ENCODE measurements around the gene IQGAP3. TPM values are rescaled to one million over a fixed set of nuclear protein-coding genes. Genes with fewer than 3 reads are reported as not detected.

Gene IQGAP3
- total RNA-seq, 2 donors from 2014 or later = 13.6 to 22.5 TPM

- H3K4me3 Mint-ChIP-seq = no peak overlapping the region
Observed at GRCh38 chr1:156577550-156577949, 5.2 kb upstream of the IQGAP3 start.

GRCh38 chr1:156574039-156574633 is 1.8 kb upstream of the IQGAP3 start:
- H3K27me3 Mint-ChIP-seq (ENCODE audit: low read depth) = peaks cover 31% of the 10 kb centered on the region
- DNase-seq = no peak
- no peak overlapping the region for H3K27ac Mint-ChIP-seq
- peaks cover 32% of the 10 kb centered on the region for H3K4me1 Mint-ChIP-seq (ENCODE audit: low read depth)
- peaks cover 2 to 4% of the 10 kb centered on the region in 2 donors for H3K36me3 Mint-ChIP-seq (ENCODE audit: insufficient read depth in 2 of 2)
- H3K4me3 Mint-ChIP-seq = no peak overlapping the region
- ATAC-seq (replicated peaks in 1 of 2) = no peak
- H3K9me3 Mint-ChIP-seq = no peaks in the 10 kb centered on the region

More at GRCh38 chr1:156577550-156577949, 5.2 kb upstream of the IQGAP3 start:
- DNase-seq = no peak
- Mint-ChIP-seq H3K9me3 (no peaks in the 10 kb centered on the region), H3K4me1 (ENCODE audit: low read depth) (peaks cover 28% of the 10 kb centered on the region), H3K36me3 (ENCODE audit: insufficient read depth in 2 of 2) (no peaks in the 10 kb centered on the region), H3K27me3 (ENCODE audit: low read depth) (peaks cover 10% of the 10 kb centered on the region), H3K27ac (no peak overlapping the region)
- no peak for ATAC-seq (replicated peaks in 1 of 2)

GRCh38 chr1:156572663-156573018 is 276 bp upstream of the IQGAP3 start:
- H3K27me3 Mint-ChIP-seq (ENCODE audit: low read depth) = peaks cover 31% of the 10 kb centered on the region
- H3K4me3 Mint-ChIP-seq = peak overlapping the region; percentile 92 to 96
- H3K36me3 Mint-ChIP-seq (ENCODE audit: insufficient read depth in 2 of 2) = peaks cover 2 to 4% of the 10 kb centered on the region in 2 donors
- peak overlapping the region; percentile 11 for H3K27ac Mint-ChIP-seq
- peaks cover 27% of the 10 kb centered on the region for H3K4me1 Mint-ChIP-seq (ENCODE audit: low read depth)
- no peaks in the 10 kb centered on the region for H3K9me3 Mint-ChIP-seq
- DNase-seq (no peak), ATAC-seq (replicated peaks in 1 of 2) (peak in 1 of 2 donors; percentile 7)

- DNase-seq = no peak
- H3K4me3 Mint-ChIP-seq = peak overlapping the region; percentile 92 to 96
- peaks cover 27% of the 10 kb centered on the region for H3K4me1 Mint-ChIP-seq (ENCODE audit: low read depth)
- H3K27me3 Mint-ChIP-seq (ENCODE audit: low read depth) = peaks cover 31% of the 10 kb centered on the region
- peak; percentile 34 to 49 for ATAC-seq (replicated peaks in 1 of 2)
- no peak overlapping the region for H3K27ac Mint-ChIP-seq
- H3K9me3 Mint-ChIP-seq = no peaks in the 10 kb centered on the region
- peaks cover 2 to 4% of the 10 kb centered on the region in 2 donors for H3K36me3 Mint-ChIP-seq (ENCODE audit: insufficient read depth in 2 of 2)
Observed at GRCh38 chr1:156571261-156571852, 1.0 kb downstream of the IQGAP3 start.

- Mint-ChIP-seq H3K36me3 (ENCODE audit: insufficient read depth in 2 of 2) (peaks cover 0 to 1% of the 10 kb centered on the region in 2 donors), H3K27me3 (ENCODE audit: low read depth) (peaks cover 10% of the 10 kb centered on the region), H3K4me1 (ENCODE audit: low read depth) (peaks cover 9% of the 10 kb centered on the region), H3K4me3 (no peak overlapping the region), H3K9me3 (no peaks in the 10 kb centered on the region), H3K27ac (no peak overlapping the region)
- no peak for ATAC-seq (replicated peaks in 1 of 2)
- no peak for DNase-seq
Observed at GRCh38 chr1:156566436-156566835, 5.9 kb downstream of the IQGAP3 start.

GRCh38 chr1:156565519-156565918 is 6.8 kb downstream of the IQGAP3 start:
- DNase-seq (no peak), ATAC-seq (replicated peaks in 1 of 2) (no peak)
- H3K9me3 Mint-ChIP-seq = no peaks in the 10 kb centered on the region
- no peak overlapping the region for H3K27ac Mint-ChIP-seq
- H3K36me3 Mint-ChIP-seq (ENCODE audit: insufficient read depth in 2 of 2) = no peaks in the 10 kb centered on the region
- H3K4me3 Mint-ChIP-seq = no peak overlapping the region
- peaks cover 1% of the 10 kb centered on the region for H3K27me3 Mint-ChIP-seq (ENCODE audit: low read depth)
- peaks cover under 1% of the 10 kb centered on the region for H3K4me1 Mint-ChIP-seq (ENCODE audit: low read depth)

- Mint-ChIP-seq H3K27ac (no peak overlapping the region), H3K9me3 (no peaks in the 10 kb centered on the region), H3K27me3 (ENCODE audit: low read depth) (no peaks in the 10 kb centered on the region), H3K4me1 (ENCODE audit: low read depth) (no peaks in the 10 kb centered on the region), H3K36me3 (ENCODE audit: insufficient read depth in 2 of 2) (peaks cover 0 to 1% of the 10 kb centered on the region in 2 donors), H3K4me3 (no peak overlapping the region)
- DNase-seq = no peak
- no peak for ATAC-seq (replicated peaks in 1 of 2)
Observed at GRCh38 chr1:156560585-156561163, 11.7 kb downstream of the IQGAP3 start.

- Mint-ChIP-seq H3K4me3 (no peak overlapping the region), H3K27me3 (ENCODE audit: low read depth) (no peaks in the 10 kb centered on the region), H3K27ac (no peak overlapping the region), H3K36me3 (ENCODE audit: insufficient read depth in 2 of 2) (peaks cover 0 to 1% of the 10 kb centered on the region in 2 donors), H3K9me3 (no peaks in the 10 kb centered on the region), H3K4me1 (ENCODE audit: low read depth) (no peaks in the 10 kb centered on the region)
- no peak for ATAC-seq (replicated peaks in 1 of 2)
- DNase-seq = no peak
Observed at GRCh38 chr1:156559797-156560385, 12.5 kb downstream of the IQGAP3 start.

GRCh38 chr1:156559086-156559796 is 13.1 kb downstream of the IQGAP3 start:
- Mint-ChIP-seq H3K27ac (no peak overlapping the region), H3K4me3 (no peak overlapping the region), H3K9me3 (no peaks in the 10 kb centered on the region), H3K27me3 (ENCODE audit: low read depth) (no peaks in the 10 kb centered on the region), H3K36me3 (ENCODE audit: insufficient read depth in 2 of 2) (peaks cover 0 to 1% of the 10 kb centered on the region in 2 donors), H3K4me1 (ENCODE audit: low read depth) (no peaks in the 10 kb centered on the region)
- ATAC-seq (replicated peaks in 1 of 2) (no peak), DNase-seq (no peak)

GRCh38 chr1:156556354-156556753 is 16.0 kb downstream of the IQGAP3 start:
- H3K4me1 Mint-ChIP-seq (ENCODE audit: low read depth) = peaks cover 12% of the 10 kb centered on the region
- no peaks in the 10 kb centered on the region for H3K9me3 Mint-ChIP-seq
- H3K27me3 Mint-ChIP-seq (ENCODE audit: low read depth) = no peaks in the 10 kb centered on the region
- no peak overlapping the region for H3K4me3 Mint-ChIP-seq
- H3K27ac Mint-ChIP-seq = no peak overlapping the region
- H3K36me3 Mint-ChIP-seq (ENCODE audit: insufficient read depth in 2 of 2) = peaks cover 1 to 2% of the 10 kb centered on the region in 2 donors
- ATAC-seq (replicated peaks in 1 of 2) (no peak), DNase-seq (no peak)

- Mint-ChIP-seq H3K36me3 (ENCODE audit: insufficient read depth in 2 of 2) (peaks cover 1 to 2% of the 10 kb centered on the region in 2 donors), H3K27me3 (ENCODE audit: low read depth) (no peaks in the 10 kb centered on the region), H3K9me3 (no peaks in the 10 kb centered on the region), H3K4me1 (ENCODE audit: low read depth) (peaks cover 12% of the 10 kb centered on the region), H3K27ac (no peak overlapping the region), H3K4me3 (no peak overlapping the region)
- DNase-seq (no peak), ATAC-seq (replicated peaks in 1 of 2) (no peak)
Observed at GRCh38 chr1:156555715-156556114, 16.6 kb downstream of the IQGAP3 start.

- H3K27ac Mint-ChIP-seq = no peak overlapping the region
- H3K4me3 Mint-ChIP-seq = no peak overlapping the region
- ATAC-seq (replicated peaks in 1 of 2) = no peak
- DNase-seq = no peak
- no peaks in the 10 kb centered on the region for H3K9me3 Mint-ChIP-seq
- peaks cover 1 to 2% of the 10 kb centered on the region in 2 donors for H3K36me3 Mint-ChIP-seq (ENCODE audit: insufficient read depth in 2 of 2)
- no peaks in the 10 kb centered on the region for H3K27me3 Mint-ChIP-seq (ENCODE audit: low read depth)
- peaks cover 12% of the 10 kb centered on the region for H3K4me1 Mint-ChIP-seq (ENCODE audit: low read depth)
Observed at GRCh38 chr1:156554971-156555370, 17.4 kb downstream of the IQGAP3 start.
